HAP-1 (cell line): ENCODE measurements around the gene RTKN2.
A peak's percentile ranks its signal among the peaks of the same experiment; 100 is the strongest.

Experiments used
- DNase-seq, 2 experiments: peaks; one replicate each; pipeline ENCODE4 v3.0.0-alpha.2; 2016 to 2020; ENCODE audit warnings: low spot score in 2 of 2
- H3K27me3 ChIP-seq: fragments of 250-450 bp; sonication (Bioruptor Pico); 2 replicates; pipeline ENCODE4 v1.5.1; 2020; ENCODE audit warnings: low read depth, mild to moderate bottlenecking, moderate library complexity
- H3K36me3 ChIP-seq: fragments of 250-450 bp; sonication (Bioruptor Pico); replicated peaks from 2 replicates; pipeline ENCODE4 v1.5.1; 2020; ENCODE audit warnings: mild to moderate bottlenecking
- H3K4me1 ChIP-seq: fragments of 250-450 bp; sonication (Bioruptor Pico); 2 replicates; pipeline ENCODE4 v1.5.1; 2020; ENCODE audit warnings: mild to moderate bottlenecking
- H3K4me3 ChIP-seq: fragments of 250-450 bp; sonication (Bioruptor Pico); 2 replicates; pipeline ENCODE4 v1.5.1; 2020; ENCODE audit warnings: mild to moderate bottlenecking, moderate library complexity
- H3K9me3 ChIP-seq: fragments of 250-450 bp; sonication (Bioruptor Pico); 2 replicates; pipeline ENCODE4 v1.5.1; 2020; ENCODE audit warnings: mild to moderate bottlenecking, moderate library complexity
- in situ Hi-C: fragments of 300-500 bp; cut with MboI; formaldehyde crosslinking; loops from 3 replicates; pipeline ENCODE4 v1.14.3; 2020; ENCODE audit warnings: low sequenced_read_pairs, inconsistent platforms, mixed read lengths

The RTKN2 gene

DNA sequence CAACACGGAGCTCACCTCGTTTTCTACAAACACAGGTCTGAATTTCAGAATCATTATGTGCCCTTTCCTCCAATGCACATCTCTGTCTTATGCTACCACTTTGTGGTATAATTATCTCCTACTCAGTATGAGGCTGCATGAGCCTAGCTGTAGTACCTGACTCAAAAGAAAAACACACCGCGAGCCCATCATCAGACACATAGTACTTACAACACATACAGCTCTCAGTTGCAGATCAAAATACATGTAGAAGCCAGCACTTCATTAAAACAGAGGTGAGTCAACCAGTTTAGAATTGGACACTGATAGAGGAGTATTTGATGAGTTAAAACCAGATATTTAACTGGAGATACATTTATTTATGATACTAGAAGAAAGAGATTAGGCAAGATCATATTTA lies 1.4 kb upstream of the RTKN2 start:
- no peak for DNase-seq
- peaks cover 11% of the 10 kb centered on the region for H3K27me3 ChIP-seq
- H3K4me3 ChIP-seq, result no peak overlapping the region
- no peaks in the 10 kb centered on the region for H3K36me3 ChIP-seq
- H3K4me1 ChIP-seq, result peaks cover 11% of the 10 kb centered on the region
- in situ Hi-C loops, result no loop called here
- H3K9me3 ChIP-seq, result no peaks in the 10 kb centered on the region

DNA sequence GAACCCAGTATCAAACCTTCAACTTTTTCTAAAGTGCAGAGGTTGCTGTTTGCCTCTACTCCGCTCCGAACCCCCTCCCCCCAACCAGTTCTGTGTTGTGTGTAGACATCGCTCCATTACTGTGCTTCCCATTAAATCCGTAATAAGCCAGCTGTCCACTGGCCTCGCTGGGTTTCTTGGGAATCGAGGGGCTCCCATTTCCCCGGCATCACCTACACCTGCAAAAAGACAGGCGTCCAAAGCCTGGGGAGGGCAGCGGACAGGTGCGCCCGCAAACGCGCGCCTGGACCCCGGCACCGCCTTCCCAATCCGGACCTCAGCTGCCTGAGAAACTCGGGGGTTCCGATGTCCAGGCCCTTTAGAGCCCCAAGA lies 631 bp downstream of the RTKN2 start:
- H3K4me1 ChIP-seq, result peaks cover 17% of the 10 kb centered on the region
- peak; percentile 15 to 58 for DNase-seq
- no peaks in the 10 kb centered on the region for H3K36me3 ChIP-seq
- H3K27me3 ChIP-seq, result peaks cover 11% of the 10 kb centered on the region
- no peaks in the 10 kb centered on the region for H3K9me3 ChIP-seq
- in situ Hi-C loops, result no loop called here
- peak overlapping the region; percentile 84 for H3K4me3 ChIP-seq

DNA sequence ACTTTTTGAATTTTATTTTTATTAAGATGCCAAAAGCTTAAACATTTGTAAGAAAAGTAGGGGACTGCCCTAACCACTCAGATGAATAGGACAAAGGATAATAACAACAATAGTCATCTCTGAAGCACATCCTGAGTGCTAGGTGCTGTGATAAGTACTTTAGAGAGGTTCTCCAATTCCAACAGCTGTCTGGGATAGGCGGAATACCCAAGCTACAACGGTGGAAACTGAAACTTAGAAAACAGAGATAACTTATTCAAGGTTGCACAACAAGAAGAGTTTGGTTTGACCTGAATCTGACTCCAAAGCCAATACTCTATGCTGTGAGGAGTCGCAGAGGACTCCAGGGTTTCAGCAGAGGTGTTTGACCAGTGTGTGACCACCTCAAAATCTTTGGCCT lies 2.0 kb downstream of the RTKN2 start:
- Histone ChIP-seq H3K4me3 (no peak overlapping the region), H3K36me3 (peaks cover 6% of the 10 kb centered on the region; the same call in 1 of the 2 replicates), H3K27me3 (peaks cover 11% of the 10 kb centered on the region), H3K9me3 (no peaks in the 10 kb centered on the region), H3K4me1 (peaks cover 17% of the 10 kb centered on the region)
- in situ Hi-C loops, result no loop called here
- no peak for DNase-seq

DNA sequence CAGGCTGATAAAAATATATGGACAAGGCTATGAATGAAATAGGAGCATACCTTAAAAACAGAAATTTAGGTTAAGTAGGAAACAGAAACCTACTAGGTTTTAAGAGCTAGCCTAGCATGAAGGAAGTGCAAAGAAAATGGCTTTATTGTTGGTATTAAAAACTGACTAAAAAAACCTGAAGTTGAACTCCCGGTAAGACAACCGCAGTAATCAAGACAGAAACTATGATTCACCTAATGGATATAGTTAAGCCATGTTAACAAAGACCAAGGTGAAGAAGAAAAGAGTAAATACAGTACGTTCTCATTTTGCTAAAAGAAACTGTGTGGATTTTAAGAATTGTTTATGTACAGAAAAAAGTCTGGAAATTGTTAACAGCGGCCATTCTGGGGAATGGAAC lies 2.5 kb downstream of the RTKN2 start:
- Histone ChIP-seq H3K4me3 (no peak overlapping the region), H3K36me3 (peaks cover 6% of the 10 kb centered on the region; the same call in 1 of the 2 replicates), H3K9me3 (no peaks in the 10 kb centered on the region), H3K27me3 (peaks cover 10% of the 10 kb centered on the region), H3K4me1 (peaks cover 17% of the 10 kb centered on the region)
- in situ Hi-C loops, result no loop called here
- no peak for DNase-seq

DNA sequence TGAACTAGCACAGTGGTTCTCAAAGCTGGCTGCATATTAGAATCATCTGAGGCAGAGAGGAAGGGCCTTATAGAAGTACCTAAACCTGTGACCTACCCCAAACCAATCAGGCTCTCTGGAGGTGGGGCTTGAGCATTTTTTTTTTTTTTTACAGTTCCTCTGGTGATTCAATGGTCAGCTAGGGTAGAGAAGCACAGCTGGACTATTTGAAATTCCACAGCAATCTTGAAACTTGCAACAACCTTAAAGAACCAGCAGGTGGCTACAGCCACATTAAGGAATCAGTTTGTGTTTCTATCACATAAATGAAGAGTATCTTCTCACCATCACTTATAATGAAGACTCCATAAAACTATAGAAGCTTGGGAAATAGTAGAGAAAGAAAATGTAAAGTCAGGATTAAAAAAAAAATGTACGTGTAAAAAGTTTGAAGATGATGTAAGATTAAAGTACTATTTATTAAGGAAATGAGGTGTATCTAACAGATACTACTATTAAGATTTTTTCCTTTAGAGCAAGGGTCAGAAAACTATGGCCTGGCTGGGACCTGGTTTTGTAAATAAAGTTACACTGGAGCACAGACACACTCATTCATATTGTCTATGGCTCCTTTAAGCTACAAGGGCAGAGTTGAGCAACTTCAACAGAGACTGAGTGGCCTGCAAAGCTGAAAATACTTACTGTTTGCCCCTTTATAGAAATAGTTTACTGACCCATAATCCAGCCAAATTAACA lies 3.8 kb downstream of the RTKN2 start:
- Histone ChIP-seq H3K9me3 (no peaks in the 10 kb centered on the region), H3K27me3 (peaks cover 2% of the 10 kb centered on the region; the same call in 1 of the 2 replicates), H3K4me1 (peaks cover 17% of the 10 kb centered on the region), H3K4me3 (no peak overlapping the region), H3K36me3 (peaks cover 14% of the 10 kb centered on the region)
- peak; percentile 20 to 64 for DNase-seq
- in situ Hi-C loops, result no loop called here

DNA sequence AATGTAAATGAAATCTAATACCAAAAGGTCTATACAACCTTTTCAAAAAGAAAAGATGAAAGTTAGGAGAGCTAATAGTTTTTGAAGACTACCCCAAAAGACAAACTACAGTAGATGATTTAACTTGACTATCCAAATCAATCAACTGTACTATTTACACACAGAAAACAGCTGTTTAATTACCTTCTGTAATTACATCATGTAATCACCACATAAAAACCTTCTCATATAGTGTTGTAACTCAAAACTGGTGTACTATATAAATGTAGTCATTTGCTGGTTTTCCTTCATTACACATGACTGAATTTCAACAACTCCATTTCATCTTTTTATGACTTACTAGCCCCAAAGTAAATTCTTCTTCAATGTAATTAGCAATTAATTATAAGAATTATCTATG lies 4.5 kb downstream of the RTKN2 start:
- in situ Hi-C loops, result no loop called here
- no peak for DNase-seq
- no peak overlapping the region for H3K4me3 ChIP-seq
- no peaks in the 10 kb centered on the region for H3K9me3 ChIP-seq
- peaks cover 17% of the 10 kb centered on the region for H3K4me1 ChIP-seq
- H3K36me3 ChIP-seq, result peaks cover 14% of the 10 kb centered on the region
- H3K27me3 ChIP-seq, result no peaks in the 10 kb centered on the region

DNA sequence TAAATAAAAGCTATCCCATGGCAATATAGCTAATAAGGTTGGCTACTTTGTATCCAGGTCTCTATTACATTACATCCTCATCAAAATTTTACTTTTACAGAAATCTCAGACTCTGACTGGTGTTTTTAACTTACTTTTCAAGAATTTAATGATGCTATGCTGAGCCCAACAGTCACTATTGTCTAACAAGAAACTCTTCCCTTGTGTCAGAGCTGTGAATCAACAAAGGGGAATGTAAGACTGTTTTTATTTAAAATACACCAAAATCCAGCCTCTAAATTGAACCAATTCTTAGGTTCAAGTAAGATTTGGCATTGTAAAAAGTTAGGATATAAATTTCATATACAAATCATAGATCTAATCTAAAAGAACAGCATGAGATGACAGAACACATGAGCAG lies 7.0 kb downstream of the RTKN2 start:
- in situ Hi-C loops, result no loop called here
- Histone ChIP-seq H3K4me3 (no peak overlapping the region), H3K9me3 (no peaks in the 10 kb centered on the region), H3K27me3 (no peaks in the 10 kb centered on the region), H3K36me3 (peaks cover 14% of the 10 kb centered on the region), H3K4me1 (peaks cover 7% of the 10 kb centered on the region)
- DNase-seq, result no peak

DNA sequence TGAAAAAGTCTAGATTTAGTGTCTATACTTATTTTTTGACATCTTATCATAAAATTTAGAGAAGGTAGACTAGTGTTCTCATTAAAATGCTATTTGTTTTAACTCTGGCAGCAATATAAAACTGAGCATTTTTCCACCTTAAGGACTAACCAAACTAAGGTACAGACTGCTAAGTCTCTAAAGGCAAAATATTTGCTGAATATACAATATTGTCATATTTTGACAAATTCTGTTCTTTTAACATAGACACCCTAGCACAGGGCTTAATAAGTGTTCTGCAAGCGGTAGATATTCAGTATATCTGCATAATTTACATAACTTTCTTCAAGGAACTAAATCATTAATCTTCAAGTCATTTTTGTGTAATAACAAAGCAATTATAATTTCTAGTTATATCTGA lies 8.6 kb downstream of the RTKN2 start:
- in situ Hi-C loops, result no loop called here
- H3K4me1 ChIP-seq, result peaks cover 6% of the 10 kb centered on the region
- H3K27me3 ChIP-seq, result no peaks in the 10 kb centered on the region
- no peak for DNase-seq
- H3K9me3 ChIP-seq, result no peaks in the 10 kb centered on the region
- H3K36me3 ChIP-seq, result peaks cover 14% of the 10 kb centered on the region
- no peak overlapping the region for H3K4me3 ChIP-seq

DNA sequence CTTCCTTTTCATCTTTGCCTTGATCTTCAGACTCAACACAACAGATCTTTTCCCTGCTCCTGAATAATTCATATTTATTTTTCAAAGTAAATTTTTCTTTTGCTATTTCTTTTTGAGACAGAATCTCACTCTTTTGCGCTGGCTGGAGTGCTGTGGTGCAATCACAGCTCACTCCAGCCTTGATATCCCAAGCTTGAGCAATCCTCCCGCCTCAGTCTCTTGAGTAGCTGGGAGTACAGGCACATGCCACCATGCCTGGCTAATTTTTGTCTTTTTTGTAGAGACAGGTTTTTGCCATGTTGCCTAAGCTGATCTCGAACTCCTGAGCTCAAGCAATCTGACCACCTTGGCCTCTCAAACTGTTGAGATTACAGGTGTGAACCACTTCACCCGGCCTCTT lies 9.2 kb downstream of the RTKN2 start:
- peaks cover 14% of the 10 kb centered on the region for H3K36me3 ChIP-seq
- no peak for DNase-seq
- no peaks in the 10 kb centered on the region for H3K9me3 ChIP-seq
- H3K27me3 ChIP-seq, result no peaks in the 10 kb centered on the region
- H3K4me3 ChIP-seq, result no peak overlapping the region
- in situ Hi-C loops, result no loop called here
- H3K4me1 ChIP-seq, result peaks cover 3% of the 10 kb centered on the region; the same call in 1 of the 2 replicates

DNA sequence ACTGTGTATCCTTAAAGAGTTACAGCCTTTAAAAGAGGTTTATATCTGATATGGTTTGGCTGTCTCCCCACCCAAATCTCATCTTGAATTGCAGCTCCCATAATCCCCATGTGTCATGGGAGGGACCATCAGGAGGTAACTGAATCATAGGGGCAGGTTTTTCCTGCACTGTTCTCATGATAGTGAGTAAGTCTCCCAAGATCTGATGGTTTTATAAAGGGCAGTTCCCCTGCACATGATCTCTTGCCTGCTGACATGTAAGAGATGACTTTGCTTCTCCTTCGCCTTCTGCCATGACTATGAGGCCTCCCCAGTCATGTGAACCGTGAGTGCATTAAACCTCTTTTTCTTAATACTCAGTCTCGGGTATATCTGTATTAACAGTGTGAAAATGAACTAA lies 9.7 kb downstream of the RTKN2 start:
- in situ Hi-C loops, result no loop called here
- H3K36me3 ChIP-seq, result peaks cover 14% of the 10 kb centered on the region
- no peaks in the 10 kb centered on the region for H3K9me3 ChIP-seq

DNA sequence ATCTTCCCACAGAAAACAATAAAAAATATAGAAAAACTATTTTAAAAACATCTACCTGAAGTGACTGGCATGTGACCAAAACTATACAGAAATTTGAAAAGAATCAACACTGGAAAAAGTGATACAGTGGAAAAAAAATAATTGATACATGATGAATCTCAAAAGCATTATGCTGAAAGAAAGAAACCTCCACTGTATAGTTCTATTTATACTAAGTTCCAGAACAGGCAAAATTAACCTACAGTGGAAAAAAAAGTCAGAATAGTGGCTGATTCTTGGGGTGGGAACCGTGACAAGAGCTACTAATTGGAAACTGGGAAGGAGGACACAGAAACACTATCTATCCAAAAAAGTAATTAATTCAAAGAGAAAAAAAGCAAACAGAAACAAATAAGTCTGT lies 14.9 kb downstream of the RTKN2 start:
- H3K9me3 ChIP-seq, result no peaks in the 10 kb centered on the region
- DNase-seq, result no peak
- H3K4me3 ChIP-seq, result no peak overlapping the region
- no peaks in the 10 kb centered on the region for H3K36me3 ChIP-seq
- H3K27me3 ChIP-seq, result no peaks in the 10 kb centered on the region
- in situ Hi-C loops, result no loop called here
- H3K4me1 ChIP-seq, result peaks cover 41% of the 10 kb centered on the region

More for the DNA sequence above, 9.7 kb downstream of the RTKN2 start:
- Histone ChIP-seq H3K27me3 (no peaks in the 10 kb centered on the region), H3K4me1 (peaks cover under 1% of the 10 kb centered on the region; the same call in 1 of the 2 replicates), H3K4me3 (no peak overlapping the region)
- no peak for DNase-seq

DNA sequence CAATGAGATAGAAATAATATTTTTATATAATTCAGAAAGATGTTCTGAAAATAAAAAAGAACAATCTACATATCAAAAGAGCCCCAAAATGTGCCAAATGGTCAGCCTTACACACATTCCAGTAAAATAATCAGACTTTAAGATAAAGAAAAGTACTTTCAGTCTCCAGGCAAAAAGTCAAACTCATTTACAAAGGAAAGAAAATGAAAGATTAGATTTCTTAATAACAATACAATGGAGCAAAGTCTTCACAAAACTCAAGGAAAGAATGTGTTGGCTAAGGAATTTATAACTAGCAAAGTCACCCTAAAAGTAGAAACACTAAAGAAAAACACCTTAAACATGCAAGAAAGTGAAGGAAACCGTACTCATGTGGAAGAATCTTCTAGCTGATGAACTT lies 16.6 kb downstream of the RTKN2 start:
- DNase-seq, result peak in 1 of 2 experiments; percentile 57
- H3K4me1 ChIP-seq, result peaks cover 47% of the 10 kb centered on the region
- H3K4me3 ChIP-seq, result no peak overlapping the region
- in situ Hi-C loops, result no loop called here
- no peaks in the 10 kb centered on the region for H3K36me3 ChIP-seq
- no peaks in the 10 kb centered on the region for H3K27me3 ChIP-seq
- H3K9me3 ChIP-seq, result no peaks in the 10 kb centered on the region

DNA sequence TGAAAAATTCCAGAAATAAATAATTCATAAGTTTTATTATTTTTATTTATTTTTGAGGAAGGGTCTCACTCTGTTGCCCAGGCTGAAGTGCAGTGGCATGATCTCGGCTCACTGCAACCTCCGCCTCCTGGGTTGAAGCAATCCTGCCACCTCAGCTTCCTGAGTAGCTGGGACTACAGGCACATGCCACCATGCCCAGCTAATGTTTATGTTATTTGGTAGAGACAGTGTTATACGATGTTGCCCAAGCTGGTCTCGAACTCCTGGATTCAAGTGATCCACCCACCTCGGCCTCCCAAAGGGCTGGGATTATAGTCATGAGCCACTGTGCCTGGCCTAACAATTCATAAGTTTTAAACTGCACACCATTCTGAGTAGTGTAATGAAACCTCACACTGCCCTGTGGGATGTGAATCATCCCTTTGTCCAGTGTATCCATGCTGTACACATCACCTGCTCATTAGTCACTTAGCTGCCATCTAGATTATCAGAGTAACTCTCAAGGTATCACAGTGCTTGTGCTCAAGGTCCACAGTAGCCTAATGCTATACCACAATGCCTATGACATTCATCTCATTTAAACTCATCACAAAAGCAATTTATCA lies 17.9 kb downstream of the RTKN2 start:
- Histone ChIP-seq H3K9me3 (no peaks in the 10 kb centered on the region), H3K4me3 (no peak overlapping the region), H3K36me3 (no peaks in the 10 kb centered on the region), H3K4me1 (peaks cover 47% of the 10 kb centered on the region), H3K27me3 (no peaks in the 10 kb centered on the region)
- no peak for DNase-seq
- in situ Hi-C loops, result no loop called here

DNA sequence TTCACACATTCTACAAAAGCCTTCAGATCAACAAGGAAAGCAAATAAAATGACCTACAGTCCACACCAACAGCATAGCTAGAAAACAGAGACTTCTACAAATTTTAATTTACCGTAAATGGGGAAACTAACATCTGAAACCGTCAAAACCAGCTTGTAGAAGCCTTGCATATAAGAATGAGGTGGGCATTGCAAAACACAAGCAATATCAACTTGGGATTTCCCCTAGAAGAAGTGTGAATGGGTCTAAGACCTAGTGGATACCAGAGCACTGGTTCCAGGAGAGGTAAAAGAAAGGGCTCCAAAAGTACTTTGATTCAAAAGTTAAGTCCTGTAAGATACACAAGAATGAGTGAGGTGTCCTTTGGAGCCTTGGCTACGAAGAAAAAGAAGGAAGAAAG lies 18.7 kb downstream of the RTKN2 start:
- in situ Hi-C loops, result no loop called here
- H3K27me3 ChIP-seq, result no peaks in the 10 kb centered on the region
- H3K36me3 ChIP-seq, result no peaks in the 10 kb centered on the region
- H3K4me3 ChIP-seq, result no peak overlapping the region
- no peak for DNase-seq
- H3K9me3 ChIP-seq, result no peaks in the 10 kb centered on the region
- H3K4me1 ChIP-seq, result peaks cover 47% of the 10 kb centered on the region
